ENCODE data around the gene ACTR3C.
"Not testable (repeated sequence)": the region's sequence is repeated elsewhere in the genome, so short reads cannot be mapped to it uniquely, and the experiment has no call there.

GRCh38 chr7:150283608-150284007 is 39.7 kb downstream of the ACTR3C start:
- TF ChIP-seq CTCF (IDR thresholded peaks at IDR 0.05 in 4 of 5, conservative IDR thresholded peaks at IDR 0.05 in 1 of 5); POLR2A (IDR thresholded peaks at IDR 0.05): not testable (repeated sequence)
